Measurements from ENCODE around the gene ANTXR1. TPM values are rescaled to one million over a fixed set of nuclear protein-coding genes. Genes with fewer than 3 reads are reported as not detected.

The ANTXR1 gene
- total RNA-seq, 4 donors from 2014 or later, result 7.1 to 101 (median 15.8) TPM

GRCh38 chr2:69247583-69247982 is 234.6 kb downstream of the ANTXR1 start:
- Histone ChIP-seq H3K36me3 (no peaks in the 10 kb centered on the region), H3K4me3 (no peak overlapping the region), H3K9me3 (no peaks in the 10 kb centered on the region), H3K4me1 (peaks cover 0 to 11% (median 3%) of the 10 kb centered on the region in 4 donors), H3K27me3 (no peaks in the 10 kb centered on the region), H3K27ac (no peak overlapping the region)
- no peak for DNase-seq
- intact Hi-C loops (cut with DNase I; ENCODE audit: low total_unique reads), result no loop called here
- 97 to 100% methylated on average over 2 to 9 of the region's 9 CpGs for WGBS, 2 donors (ENCODE audit: low coverage in 1 of 2)
- in situ Hi-C loops (cut with MboI; ENCODE audit: low pct_ligation_motif_present in 1 of 4, low pct_unique_long_range_greater_than_20kb in 1 of 4, low sequenced_read_pairs in 3 of 4), result no loop called here
- TF ChIP-seq POLR2AphosphoS5 (IDR thresholded peaks at IDR 0.05) (no peak), POLR2A (IDR thresholded peaks at IDR 0.05) (no peak), EP300 (IDR thresholded peaks at IDR 0.05; ENCODE audit: low read depth) (no peak)
- TF ChIP-seq, protein P1, sequence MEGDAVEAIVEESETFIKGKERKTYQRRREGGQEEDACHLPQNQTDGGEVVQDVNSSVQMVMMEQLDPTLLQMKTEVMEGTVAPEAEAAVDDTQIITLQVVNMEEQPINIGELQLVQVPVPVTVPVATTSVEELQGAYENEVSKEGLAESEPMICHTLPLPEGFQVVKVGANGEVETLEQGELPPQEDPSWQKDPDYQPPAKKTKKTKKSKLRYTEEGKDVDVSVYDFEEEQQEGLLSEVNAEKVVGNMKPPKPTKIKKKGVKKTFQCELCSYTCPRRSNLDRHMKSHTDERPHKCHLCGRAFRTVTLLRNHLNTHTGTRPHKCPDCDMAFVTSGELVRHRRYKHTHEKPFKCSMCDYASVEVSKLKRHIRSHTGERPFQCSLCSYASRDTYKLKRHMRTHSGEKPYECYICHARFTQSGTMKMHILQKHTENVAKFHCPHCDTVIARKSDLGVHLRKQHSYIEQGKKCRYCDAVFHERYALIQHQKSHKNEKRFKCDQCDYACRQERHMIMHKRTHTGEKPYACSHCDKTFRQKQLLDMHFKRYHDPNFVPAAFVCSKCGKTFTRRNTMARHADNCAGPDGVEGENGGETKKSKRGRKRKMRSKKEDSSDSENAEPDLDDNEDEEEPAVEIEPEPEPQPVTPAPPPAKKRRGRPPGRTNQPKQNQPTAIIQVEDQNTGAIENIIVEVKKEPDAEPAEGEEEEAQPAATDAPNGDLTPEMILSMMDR (IDR thresholded peaks at IDR 0.05), result no peak

DNA sequence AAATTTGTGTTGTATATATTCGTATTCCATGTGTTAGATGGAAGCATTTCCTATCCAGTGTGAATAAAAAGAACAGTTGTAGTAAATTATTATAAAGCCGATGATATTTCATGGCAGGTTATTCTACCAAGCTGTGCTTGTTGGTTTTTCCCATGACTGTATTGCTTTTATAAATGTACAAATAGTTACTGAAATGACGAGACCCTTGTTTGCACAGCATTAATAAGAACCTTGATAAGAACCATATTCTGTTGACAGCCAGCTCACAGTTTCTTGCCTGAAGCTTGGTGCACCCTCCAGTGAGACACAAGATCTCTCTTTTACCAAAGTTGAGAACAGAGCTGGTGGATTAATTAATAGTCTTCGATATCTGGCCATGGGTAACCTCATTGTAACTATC is 235.3 kb downstream of the ANTXR1 start:
- intact Hi-C loops (cut with DNase I; ENCODE audit: low total_unique reads) (no loop called here), in situ Hi-C loops (cut with MboI; ENCODE audit: low pct_ligation_motif_present in 1 of 4, low pct_unique_long_range_greater_than_20kb in 1 of 4, low sequenced_read_pairs in 3 of 4) (no loop called here)
- TF ChIP-seq EP300 (IDR thresholded peaks at IDR 0.05; ENCODE audit: low read depth) (no peak), POLR2AphosphoS5 (IDR thresholded peaks at IDR 0.05) (no peak), POLR2A (IDR thresholded peaks at IDR 0.05) (no peak)
- TF ChIP-seq, protein P1 (IDR thresholded peaks at IDR 0.05), result no peak
- Histone ChIP-seq H3K4me1 (peaks cover 0 to 9% (median 2%) of the 10 kb centered on the region in 4 donors), H3K27me3 (no peaks in the 10 kb centered on the region), H3K36me3 (no peaks in the 10 kb centered on the region), H3K27ac (no peak overlapping the region), H3K9me3 (no peaks in the 10 kb centered on the region), H3K4me3 (no peak overlapping the region)
- 75 to 82% methylated on average over 4 of the region's 4 CpGs for WGBS, 2 donors (ENCODE audit: low coverage in 1 of 2)
- no peak for DNase-seq

DNA sequence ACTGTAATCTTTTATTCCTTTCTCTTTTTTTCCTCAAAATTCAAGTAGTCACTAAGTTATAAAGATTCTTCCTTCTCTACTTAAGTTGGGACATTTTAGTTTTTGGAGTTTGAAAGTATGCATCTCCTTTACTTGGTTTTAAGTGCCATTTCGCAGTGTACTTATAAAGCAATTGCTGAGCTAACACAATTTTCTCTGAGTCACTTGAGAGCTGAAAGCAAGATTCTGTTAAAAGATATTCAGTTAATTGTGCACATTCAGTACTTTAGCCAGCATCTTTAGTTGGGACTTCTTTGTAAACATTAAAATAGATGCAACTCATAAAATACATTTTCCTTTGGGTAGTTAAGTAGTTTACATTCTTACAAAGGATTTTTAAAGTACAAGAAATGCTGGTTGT is 238.0 kb downstream of the ANTXR1 start:
- Histone ChIP-seq H3K27me3 (no peaks in the 10 kb centered on the region), H3K27ac (no peak overlapping the region), H3K9me3 (no peaks in the 10 kb centered on the region), H3K4me3 (no peak overlapping the region), H3K36me3 (no peaks in the 10 kb centered on the region), H3K4me1 (peaks cover 0 to 10% (median 2%) of the 10 kb centered on the region in 4 donors)
- 77 to 86% methylated on average over 1 of the region's 1 CpG for WGBS, 2 donors (ENCODE audit: low coverage in 1 of 2)
- no peak for DNase-seq
- TF ChIP-seq EP300 (IDR thresholded peaks at IDR 0.05; ENCODE audit: low read depth) (no peak), POLR2A (IDR thresholded peaks at IDR 0.05) (no peak), POLR2AphosphoS5 (IDR thresholded peaks at IDR 0.05) (no peak)
- TF ChIP-seq, protein P1 (IDR thresholded peaks at IDR 0.05), result no peak
- in situ Hi-C loops (cut with MboI; ENCODE audit: low pct_ligation_motif_present in 1 of 4, low pct_unique_long_range_greater_than_20kb in 1 of 4, low sequenced_read_pairs in 3 of 4), result no loop called here
- intact Hi-C loops (cut with DNase I; ENCODE audit: low total_unique reads), result no loop called here

- intact Hi-C loops (cut with DNase I; ENCODE audit: low total_unique reads), result no loop called here
- WGBS, 2 donors (ENCODE audit: low coverage in 1 of 2), result 64 to 89% methylated on average over 2 of the region's 2 CpGs
- Histone ChIP-seq H3K4me3 (no peak overlapping the region), H3K36me3 (no peaks in the 10 kb centered on the region), H3K27ac (peak overlapping the region in 1 of 4 donors; percentile 3), H3K9me3 (no peaks in the 10 kb centered on the region), H3K4me1 (peaks cover 0 to 10% (median 2%) of the 10 kb centered on the region in 4 donors), H3K27me3 (no peaks in the 10 kb centered on the region)
- TF ChIP-seq EP300 (IDR thresholded peaks at IDR 0.05; ENCODE audit: low read depth), result no peak
- TF ChIP-seq, protein P1 (IDR thresholded peaks at IDR 0.05), result no peak
- in situ Hi-C loops (cut with MboI; ENCODE audit: low pct_ligation_motif_present in 1 of 4, low pct_unique_long_range_greater_than_20kb in 1 of 4, low sequenced_read_pairs in 3 of 4), result no loop called here
- no peak for DNase-seq
Measured at GRCh38 chr2:69251943-69252342, 239.0 kb downstream of the ANTXR1 start.
